Keratinocyte (primary cell): ENCODE measurements around the gene LYPD8.

Experiments used
- CTCF ChIP-seq, 3 experiments: IDR thresholded peaks in 1 of 3; conservative IDR thresholded peaks in 1 of 3; optimal IDR thresholded peaks in 1 of 3; 2 replicates in 2 of 3; 3 replicates in 1 of 3; pipeline versions ENCODE3 to v1.5.1; 2011; ENCODE audit warnings: low read length in 3 of 3, mild to moderate bottlenecking in 3 of 3, moderate library complexity in 2 of 3, control low read depth in 1 of 3, inconsistent platforms in 1 of 3; ENCODE audit not compliant: insufficient read depth in 2 of 3; ENCODE audit errors: extremely low read depth in 1 of 3
- EZH2 ChIP-seq: IDR thresholded peaks from one replicate; pipeline ENCODE4 v1.6.1; 2012; ENCODE audit warnings: inconsistent platforms, mild to moderate bottlenecking, low read length, moderate library complexity

GRCh38 chr1:248695451-248696132, 60.0 kb downstream of the LYPD8 start:
- TF ChIP-seq EZH2 (no peak), CTCF (optimal IDR thresholded peaks at IDR 0.05 in 1 of 3, IDR thresholded peaks at IDR 0.05 in 1 of 3, conservative IDR thresholded peaks at IDR 0.05 in 1 of 3; ENCODE audit: extremely low read depth in 1 of 3, insufficient read depth in 2 of 3, low read length in 3 of 3) (no peak)
